Stimulated activated CD8-positive, alpha-beta memory T cell treated with anti-CD3 and anti-CD28 coated beads, Interleukin-4, amount 100 ng/mL, for 4 hours (primary cell): Measurements from ENCODE around the gene AP4B1.
"Not testable (repeated sequence)": the region's sequence is repeated elsewhere in the genome, so short reads cannot be mapped to it uniquely, and the experiment has no call there.

Source experiments
- DNase-seq, 2 donors: peaks; one replicate each; pipeline ENCODE4 v3.0.0-alpha.2; 2020; ENCODE audit warnings: low read depth in 2 of 2, low spot score in 1 of 2

AP4B1 gene

DNA sequence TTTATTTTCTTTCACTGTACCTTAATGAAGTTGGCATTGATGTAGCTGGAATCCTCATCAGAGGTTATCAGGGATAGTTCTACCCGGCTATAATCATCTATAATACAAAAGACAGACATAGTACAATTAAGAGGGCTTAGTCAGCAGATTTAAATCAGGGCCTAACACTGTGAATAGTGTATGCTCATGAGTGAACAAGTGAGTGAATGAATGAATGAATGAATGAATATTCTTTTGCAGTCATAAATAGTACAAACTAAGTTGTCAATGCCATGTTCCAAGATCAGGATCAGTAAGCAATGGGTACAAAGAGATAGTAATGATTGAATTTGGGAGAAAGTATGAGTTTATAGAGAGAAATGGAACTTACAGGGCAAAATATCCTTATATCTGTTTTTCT is 45.6 kb downstream of the AP4B1 start:
- DNase-seq, result no peak

GRCh38 chr1:113858418-113858817 is 46.2 kb downstream of the AP4B1 start:
- DNase-seq, result no peak

DNA sequence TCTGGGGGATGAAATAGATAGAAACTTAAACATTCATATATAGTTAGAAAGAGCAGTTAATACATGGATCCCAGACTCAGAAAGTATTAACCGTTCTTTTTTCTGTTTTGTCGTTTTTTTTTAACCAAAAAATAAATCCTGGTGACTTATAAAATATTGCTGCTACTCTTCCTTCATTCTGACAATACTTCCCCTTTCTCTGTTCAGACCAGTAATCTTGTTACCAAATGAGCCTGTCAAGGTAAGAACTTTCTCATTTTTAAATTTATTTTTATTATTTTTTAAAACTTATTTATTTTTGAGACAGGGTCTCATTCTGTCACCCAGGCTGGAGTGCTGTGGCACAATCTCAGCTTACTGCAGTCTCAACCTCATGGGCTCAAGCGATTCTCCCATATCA is 46.8 kb downstream of the AP4B1 start:
- DNase-seq, result no peak

- no peak for DNase-seq
These were observed 48.2 kb downstream of the AP4B1 start for GRCh38 chr1:113856401-113856790.

DNA sequence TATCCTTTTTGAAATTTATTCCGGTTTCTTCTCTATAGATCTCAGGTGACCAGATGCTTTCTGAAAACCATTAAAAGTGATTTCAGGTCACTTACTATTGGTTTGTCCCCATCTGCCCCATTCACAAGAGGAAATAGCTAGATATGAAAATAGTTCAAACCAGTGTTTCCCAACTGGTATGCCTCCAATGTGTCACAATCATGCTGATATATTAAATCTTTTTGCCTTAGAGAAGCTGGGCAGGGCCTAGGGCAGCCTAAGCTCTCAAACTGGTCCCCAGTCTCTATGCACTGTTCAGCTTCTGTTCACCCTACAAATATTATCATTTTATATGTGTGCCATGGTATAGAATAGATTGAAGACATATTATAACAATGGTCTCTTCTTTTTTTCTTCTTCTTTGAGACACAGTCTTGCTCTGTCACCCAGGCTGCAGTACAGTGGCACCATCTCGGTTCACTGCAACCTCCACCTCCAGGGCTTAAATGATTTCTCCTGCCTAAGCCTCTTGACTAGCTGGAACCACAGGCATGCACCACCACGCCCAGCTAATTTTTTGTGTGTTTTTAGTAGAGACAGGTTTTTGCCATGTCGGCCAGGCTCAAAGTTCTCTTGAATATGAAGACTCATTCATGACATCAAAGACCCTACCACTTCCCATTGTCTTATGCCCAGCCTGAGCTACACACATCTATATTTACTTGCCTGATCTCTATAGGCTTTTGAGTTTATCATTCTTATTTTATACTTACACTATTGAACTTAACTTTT is 48.8 kb downstream of the AP4B1 start:
- no peak for DNase-seq

DNA sequence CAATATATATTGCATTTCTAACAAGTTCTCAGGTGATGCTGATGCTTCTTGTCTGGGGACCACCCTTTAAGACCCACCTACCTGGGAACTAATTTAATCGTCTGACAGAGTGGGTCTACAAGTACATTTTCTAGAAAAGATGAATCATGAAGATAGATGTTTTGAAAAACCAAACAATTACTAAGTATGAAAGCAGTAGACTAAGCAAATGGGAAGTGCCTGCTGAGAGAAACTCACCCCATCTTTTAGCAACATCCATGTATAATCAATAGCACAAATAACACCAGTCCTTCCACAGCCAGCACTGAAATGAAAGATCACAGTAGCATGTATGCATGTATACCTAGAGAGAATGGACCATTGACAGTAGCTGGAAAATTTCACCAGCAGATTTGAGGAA is 50.4 kb downstream of the AP4B1 start:
- no peak for DNase-seq

DNA sequence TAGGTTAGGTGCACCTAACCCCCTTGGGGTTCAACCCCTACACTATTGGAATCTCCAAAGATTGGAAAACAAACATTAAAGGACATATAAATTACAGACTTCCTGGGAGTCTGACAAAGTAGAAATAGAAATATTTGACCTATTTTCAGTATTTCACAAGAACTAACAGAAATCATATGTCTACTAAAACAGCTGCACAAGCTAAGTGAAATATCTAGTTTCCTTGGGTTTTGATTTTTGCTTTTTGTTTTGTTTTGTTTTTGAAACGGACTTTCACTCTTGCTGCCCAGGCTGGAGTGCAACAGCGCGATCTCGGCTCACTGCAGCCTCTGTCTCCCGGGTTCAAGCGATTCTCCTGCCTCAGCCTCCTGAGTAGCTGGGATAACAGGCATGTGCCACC is 51.9 kb downstream of the AP4B1 start:
- not testable (repeated sequence) for DNase-seq

DNA sequence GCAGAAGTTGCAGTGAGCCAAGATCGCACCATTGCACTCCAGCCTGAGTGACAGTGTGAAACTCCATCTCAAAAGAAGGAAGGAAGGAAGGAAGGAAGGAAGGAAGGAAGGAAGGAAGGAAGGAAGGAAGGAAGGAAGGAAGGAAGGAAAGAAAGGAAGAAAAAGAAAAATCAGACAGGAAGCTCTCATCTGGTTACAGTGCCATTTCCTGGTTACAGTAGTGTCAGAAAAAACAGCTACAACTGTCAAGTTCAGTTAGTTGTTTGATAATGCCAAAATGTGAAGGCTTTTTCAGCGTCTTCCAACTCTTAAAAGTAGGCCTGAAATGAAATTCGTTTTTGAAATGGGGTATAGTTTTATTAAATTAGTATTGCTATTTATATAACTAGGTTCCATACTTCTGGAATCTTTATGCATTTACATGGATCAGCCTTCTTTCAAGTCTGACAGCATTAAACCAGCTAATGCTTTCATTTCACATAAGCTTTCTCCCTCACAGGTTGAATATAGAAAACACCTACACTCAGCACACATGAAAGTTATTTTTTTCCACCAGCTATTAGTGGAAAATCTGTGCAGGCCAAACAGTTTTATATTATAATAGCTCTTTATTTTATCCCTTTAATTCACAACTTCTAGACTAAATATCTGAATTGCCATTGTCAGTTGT is 54.3 kb downstream of the AP4B1 start:
- DNase-seq, result no peak

DNA sequence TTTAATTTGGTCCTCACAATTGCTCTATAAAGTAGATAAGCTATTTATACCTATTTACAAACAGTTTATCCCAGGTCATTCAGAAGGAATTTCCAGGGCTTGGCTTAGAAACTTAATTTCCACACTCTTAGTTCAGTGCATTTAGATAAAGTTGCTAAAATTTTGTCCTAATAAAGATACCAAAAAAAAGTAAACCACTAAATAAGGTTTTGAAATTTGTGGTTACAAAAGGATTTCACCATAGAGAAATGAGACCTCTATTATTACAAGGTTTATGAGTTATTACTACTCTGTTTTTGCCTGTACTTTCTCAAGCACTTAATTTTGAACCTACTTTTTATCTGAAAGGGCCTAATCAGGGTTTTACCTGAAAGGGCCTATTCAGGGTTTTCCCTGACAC is 55.5 kb downstream of the AP4B1 start:
- no peak for DNase-seq

DNA sequence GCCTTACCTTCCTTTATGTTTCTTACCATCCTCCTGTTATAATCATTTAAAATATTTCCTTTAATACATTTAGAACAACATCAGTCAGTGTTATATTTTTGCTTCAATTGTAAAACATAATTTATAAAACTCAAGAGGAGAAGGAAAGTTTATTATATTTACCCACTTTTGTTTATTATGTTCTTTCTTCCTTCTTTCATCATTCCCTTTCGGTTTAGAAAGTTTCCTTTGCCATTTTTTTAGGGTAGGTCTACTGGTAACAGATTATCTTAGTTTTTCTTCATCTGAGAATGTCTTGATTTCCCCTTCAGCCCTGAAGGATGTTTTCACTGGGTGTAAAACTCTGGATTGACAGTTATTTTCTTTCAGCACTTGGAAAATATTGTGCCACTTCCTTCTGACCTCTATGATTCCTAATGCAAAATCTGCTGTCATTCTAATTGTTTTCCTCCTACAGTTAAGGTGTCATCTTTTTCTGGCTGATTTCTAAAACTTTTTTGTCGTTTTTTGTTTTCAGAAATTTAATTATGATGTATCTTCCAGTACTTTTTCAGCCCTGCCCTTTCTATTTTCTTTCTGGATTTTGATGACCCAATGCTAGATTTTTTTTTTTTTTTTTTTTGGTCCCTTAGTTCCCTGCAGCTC is 58.1 kb downstream of the AP4B1 start:
- DNase-seq, result no peak
